ENCODE measurements around the gene TMEM245. TPM values are rescaled to one million over a fixed set of nuclear protein-coding genes. Genes with fewer than 3 reads are reported as not detected.

Gene TMEM245
- total and polyA plus RNA-seq, 9 donors, result 29.4 to 43.3 (median 39.4) TPM

- no CpG with 5 or more reads among the region's 6 CpGs for WGBS (ENCODE audit: insufficient coverage)
- H3K27ac ChIP-seq (ENCODE audit: low read length), result no peak overlapping the region
- H3K27me3 ChIP-seq (ENCODE audit: control insufficient read depth, insufficient read depth, low read length), result no peaks in the 10 kb centered on the region
- peaks cover 10% of the 10 kb centered on the region for H3K4me1 ChIP-seq (ENCODE audit: control insufficient read depth, insufficient read depth, low read length)
- no peaks in the 10 kb centered on the region for H3K9me3 ChIP-seq (replicated peaks; ENCODE audit: control insufficient read depth, low read depth, low read length)
- H3K36me3 ChIP-seq (ENCODE audit: control insufficient read depth, insufficient read depth, low read length), result peaks cover 5% of the 10 kb centered on the region
- H3K4me3 ChIP-seq (ENCODE audit: low read length), result no peak overlapping the region
- DNase-seq, result no peak
These were observed 102.3 kb downstream of the TMEM245 start for GRCh38 chr9:109017493-109017892.

DNA sequence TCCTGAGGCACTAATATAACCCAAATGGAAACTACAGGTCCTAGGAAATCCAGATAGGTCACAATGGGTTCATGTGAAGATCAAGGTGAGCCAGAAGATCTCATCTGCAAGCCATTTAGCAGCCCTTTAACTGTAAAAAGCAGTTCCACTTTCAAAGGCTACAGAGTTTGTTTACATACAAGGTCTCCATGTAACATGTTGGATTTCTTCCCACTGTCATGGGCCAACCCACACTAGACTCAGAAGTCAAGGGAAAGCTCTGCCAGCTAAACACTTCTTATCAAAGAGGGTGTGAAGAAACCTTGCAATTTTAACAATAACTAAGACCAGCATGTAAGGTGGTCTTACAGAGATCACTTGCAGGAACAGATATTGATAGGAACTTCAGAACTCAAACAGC lies 102.7 kb downstream of the TMEM245 start:
- Histone ChIP-seq H3K27ac (ENCODE audit: low read length) (no peak overlapping the region), H3K4me1 (ENCODE audit: control insufficient read depth, insufficient read depth, low read length) (peaks cover 15% of the 10 kb centered on the region), H3K36me3 (ENCODE audit: control insufficient read depth, insufficient read depth, low read length) (peaks cover 5% of the 10 kb centered on the region), H3K9me3 (replicated peaks; ENCODE audit: control insufficient read depth, low read depth, low read length) (no peaks in the 10 kb centered on the region), H3K4me3 (ENCODE audit: low read length) (no peak overlapping the region), H3K27me3 (ENCODE audit: control insufficient read depth, insufficient read depth, low read length) (no peaks in the 10 kb centered on the region)
- DNase-seq, result peak; percentile 48

GRCh38 chr9:109016132-109016531 lies 103.6 kb downstream of the TMEM245 start:
- Histone ChIP-seq H3K27me3 (ENCODE audit: control insufficient read depth, insufficient read depth, low read length) (no peaks in the 10 kb centered on the region), H3K4me1 (ENCODE audit: control insufficient read depth, insufficient read depth, low read length) (peaks cover 18% of the 10 kb centered on the region), H3K4me3 (ENCODE audit: low read length) (no peak overlapping the region), H3K36me3 (ENCODE audit: control insufficient read depth, insufficient read depth, low read length) (peaks cover 5% of the 10 kb centered on the region), H3K27ac (ENCODE audit: low read length) (no peak overlapping the region), H3K9me3 (replicated peaks; ENCODE audit: control insufficient read depth, low read depth, low read length) (no peaks in the 10 kb centered on the region)
- no CpG with 5 or more reads among the region's 1 CpG for WGBS (ENCODE audit: insufficient coverage)
- DNase-seq, result no peak

DNA sequence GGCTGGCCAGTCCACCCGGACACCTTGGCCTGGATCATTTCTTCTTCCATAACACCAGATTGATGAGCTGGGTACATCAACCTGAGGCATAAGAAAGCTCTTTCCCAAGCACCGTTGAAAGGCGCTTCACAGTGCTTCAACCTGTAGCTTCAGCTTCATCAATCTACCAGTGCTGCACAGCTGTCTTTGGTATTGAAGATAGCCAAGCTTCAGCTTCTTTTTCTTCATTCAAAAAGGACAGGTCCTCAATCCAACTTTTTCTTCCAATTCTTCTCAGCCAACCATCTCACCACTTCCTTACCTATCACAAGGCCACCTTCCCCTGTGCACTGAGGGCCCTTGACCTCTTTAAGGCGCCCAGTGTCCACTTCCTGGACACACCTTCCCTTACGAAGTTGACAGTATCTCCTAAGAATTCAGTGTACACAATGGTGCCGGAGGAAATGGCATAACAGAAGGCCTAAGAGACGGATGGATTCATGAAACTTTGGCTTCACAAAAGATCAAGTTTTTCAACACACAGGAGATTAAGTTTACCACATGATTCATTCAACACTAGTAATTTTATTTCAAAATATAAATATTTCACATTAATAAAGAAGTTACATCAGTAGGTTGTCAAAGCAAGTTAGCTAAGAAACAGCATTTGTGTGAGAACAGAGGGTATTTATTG lies 105.0 kb downstream of the TMEM245 start:
- 81% methylated on average over 3 of the region's 7 CpGs for WGBS (ENCODE audit: insufficient coverage)
- H3K9me3 ChIP-seq (replicated peaks; ENCODE audit: control insufficient read depth, low read depth, low read length), result no peaks in the 10 kb centered on the region
- H3K36me3 ChIP-seq (ENCODE audit: control insufficient read depth, insufficient read depth, low read length), result peaks cover 2% of the 10 kb centered on the region
- no peak overlapping the region for H3K4me3 ChIP-seq (ENCODE audit: low read length)
- peak overlapping the region; percentile 86 for H3K27ac ChIP-seq (ENCODE audit: low read length)
- peaks cover 18% of the 10 kb centered on the region for H3K4me1 ChIP-seq (ENCODE audit: control insufficient read depth, insufficient read depth, low read length)
- DNase-seq, result no peak
- H3K27me3 ChIP-seq (ENCODE audit: control insufficient read depth, insufficient read depth, low read length), result no peaks in the 10 kb centered on the region

DNA sequence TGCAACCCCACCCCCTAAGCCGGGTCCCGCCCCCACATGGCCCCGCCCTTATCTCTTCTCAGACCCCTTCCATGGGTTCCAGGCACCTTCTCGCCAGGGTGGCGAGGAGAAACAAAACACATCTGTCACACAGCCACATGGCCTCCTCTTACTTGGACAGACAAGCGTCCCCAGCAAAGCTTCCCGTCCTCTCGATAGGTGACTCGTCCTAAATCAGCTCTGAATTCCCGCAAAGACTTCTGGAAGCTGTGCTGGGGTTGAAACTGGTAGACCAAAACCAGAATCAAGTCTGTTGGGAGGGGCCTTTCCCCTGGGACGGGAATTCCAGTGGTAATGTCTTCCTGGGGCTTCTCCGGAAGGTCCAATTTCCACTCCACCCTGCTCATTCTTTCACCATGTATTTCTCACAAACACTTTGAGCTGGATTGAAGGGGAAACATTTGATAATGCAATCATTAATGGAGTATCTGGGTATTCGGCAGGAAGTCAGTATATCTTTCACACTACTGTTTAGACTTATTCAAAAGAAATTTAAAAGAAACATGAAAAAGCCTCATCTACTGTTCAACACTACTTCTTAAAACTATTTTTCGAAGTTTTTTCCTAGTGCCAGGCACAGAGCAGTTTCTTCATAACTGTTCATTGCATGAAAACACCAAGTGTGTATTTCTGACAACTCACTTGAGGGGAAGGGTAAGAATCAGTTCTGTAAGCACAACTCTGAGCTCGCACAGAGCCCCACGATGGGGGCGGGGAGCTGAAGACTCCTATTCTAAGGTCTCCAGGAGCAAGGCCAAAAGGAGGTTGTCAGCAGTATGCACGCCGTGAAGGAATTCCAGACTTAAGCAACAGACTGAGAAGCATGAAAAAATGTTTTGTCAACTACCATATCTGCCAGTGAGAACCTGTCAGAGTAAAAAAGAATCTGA lies 105.8 kb downstream of the TMEM245 start:
- H3K9me3 ChIP-seq (replicated peaks; ENCODE audit: control insufficient read depth, low read depth, low read length), result no peaks in the 10 kb centered on the region
- 0% methylated on average over 4 of the region's 19 CpGs for WGBS (ENCODE audit: insufficient coverage)
- peak overlapping the region; percentile 86 for H3K27ac ChIP-seq (ENCODE audit: low read length)
- peak overlapping the region; percentile 35 for H3K4me3 ChIP-seq (ENCODE audit: low read length)
- H3K4me1 ChIP-seq (ENCODE audit: control insufficient read depth, insufficient read depth, low read length), result peaks cover 18% of the 10 kb centered on the region
- peak; percentile 71 for DNase-seq
- peaks cover 2% of the 10 kb centered on the region for H3K36me3 ChIP-seq (ENCODE audit: control insufficient read depth, insufficient read depth, low read length)
- H3K27me3 ChIP-seq (ENCODE audit: control insufficient read depth, insufficient read depth, low read length), result no peaks in the 10 kb centered on the region

GRCh38 chr9:109012876-109013678 lies 106.7 kb downstream of the TMEM245 start, which contains the start of gene CTNNAL1:
TSS of gene CTNNAL1 (minus strand) at chr9:109013499. CDS start at chr9:109013442, 57 bp downstream.
- WGBS (ENCODE audit: insufficient coverage), result under 1% methylated on average over 86 of the region's 99 CpGs
- H3K4me1 ChIP-seq (ENCODE audit: control insufficient read depth, insufficient read depth, low read length), result peaks cover 18% of the 10 kb centered on the region
- DNase-seq, result peak; percentile 96
- H3K27me3 ChIP-seq (ENCODE audit: control insufficient read depth, insufficient read depth, low read length), result no peaks in the 10 kb centered on the region
- no peaks in the 10 kb centered on the region for H3K9me3 ChIP-seq (replicated peaks; ENCODE audit: control insufficient read depth, low read depth, low read length)
- H3K4me3 ChIP-seq (ENCODE audit: low read length), result peak within 1 kb of the TSS; percentile 77
- peak within 1 kb of the TSS; percentile 89 for H3K27ac ChIP-seq (ENCODE audit: low read length)
- peaks cover 2% of the 10 kb centered on the region for H3K36me3 ChIP-seq (ENCODE audit: control insufficient read depth, insufficient read depth, low read length)

- Histone ChIP-seq H3K9me3 (replicated peaks; ENCODE audit: control insufficient read depth, low read depth, low read length) (no peaks in the 10 kb centered on the region), H3K4me1 (ENCODE audit: control insufficient read depth, insufficient read depth, low read length) (peaks cover 18% of the 10 kb centered on the region), H3K4me3 (ENCODE audit: low read length) (peak overlapping the region; percentile 77), H3K27me3 (ENCODE audit: control insufficient read depth, insufficient read depth, low read length) (no peaks in the 10 kb centered on the region), H3K27ac (ENCODE audit: low read length) (peak overlapping the region; percentile 89), H3K36me3 (ENCODE audit: control insufficient read depth, insufficient read depth, low read length) (no peaks in the 10 kb centered on the region)
- WGBS (ENCODE audit: insufficient coverage), result under 1% methylated on average over 20 of the region's 29 CpGs
- peak; percentile 82 for DNase-seq
These were observed 107.5 kb downstream of the TMEM245 start for GRCh38 chr9:109012009-109012875.

- no peak overlapping the region for H3K27ac ChIP-seq (ENCODE audit: low read length)
These were observed 108.5 kb downstream of the TMEM245 start for GRCh38 chr9:109011231-109011671.

GRCh38 chr9:109010746-109011145 lies 109.0 kb downstream of the TMEM245 start:
- DNase-seq, result peak; percentile 25
- no peaks in the 10 kb centered on the region for H3K27me3 ChIP-seq (ENCODE audit: control insufficient read depth, insufficient read depth, low read length)
- H3K4me3 ChIP-seq (ENCODE audit: low read length), result no peak overlapping the region
- H3K4me1 ChIP-seq (ENCODE audit: control insufficient read depth, insufficient read depth, low read length), result peaks cover 18% of the 10 kb centered on the region
- no peaks in the 10 kb centered on the region for H3K36me3 ChIP-seq (ENCODE audit: control insufficient read depth, insufficient read depth, low read length)
- H3K27ac ChIP-seq (ENCODE audit: low read length), result no peak overlapping the region
- H3K9me3 ChIP-seq (replicated peaks; ENCODE audit: control insufficient read depth, low read depth, low read length), result no peaks in the 10 kb centered on the region
- WGBS (ENCODE audit: insufficient coverage), result no CpG with 5 or more reads among the region's 1 CpG

More at GRCh38 chr9:109011231-109011671, 108.5 kb downstream of the TMEM245 start:
- DNase-seq, result no peak
- no peaks in the 10 kb centered on the region for H3K27me3 ChIP-seq (ENCODE audit: control insufficient read depth, insufficient read depth, low read length)
- no peaks in the 10 kb centered on the region for H3K36me3 ChIP-seq (ENCODE audit: control insufficient read depth, insufficient read depth, low read length)
- peaks cover 18% of the 10 kb centered on the region for H3K4me1 ChIP-seq (ENCODE audit: control insufficient read depth, insufficient read depth, low read length)
- H3K4me3 ChIP-seq (ENCODE audit: low read length), result no peak overlapping the region
- H3K9me3 ChIP-seq (replicated peaks; ENCODE audit: control insufficient read depth, low read depth, low read length), result no peaks in the 10 kb centered on the region

Data from muscle of leg (tissue), 11 donors.